HepG2 (cell line): ENCODE data around the gene TUBB4B. TPM values are rescaled to one million over a fixed set of nuclear protein-coding genes. Genes with fewer than 3 reads are reported as not detected.

Experiments used
- MYC ChIP-seq: sonication (generic); formaldehyde crosslinking; IDR thresholded peaks from 2 replicates; pipeline ENCODE4 v1.9.0; 2021; ENCODE audit warnings: missing genetic modification reagents, borderline replicate concordance
- NFRKB ChIP-seq: fragments of 450-650 bp; IDR thresholded peaks from 2 replicates; pipeline ENCODE4 v1.6.1; 2017
- POLR2AphosphoS5 ChIP-seq: IDR thresholded peaks from 2 replicates; pipeline ENCODE4 v1.6.1; 2012; ENCODE audit warnings: low read depth, low read length
- SP140L ChIP-seq: sonication (generic); formaldehyde crosslinking; IDR thresholded peaks from 2 replicates; pipeline ENCODE4 v1.4.0; 2020; ENCODE audit warnings: missing genetic modification reagents, borderline replicate concordance
- ZBED4 ChIP-seq: sonication (generic); formaldehyde crosslinking; IDR thresholded peaks from 2 replicates; pipeline ENCODE4 v1.4.0; 2020; ENCODE audit warnings: missing genetic modification reagents, borderline replicate concordance
- ZBTB14 ChIP-seq: sonication (generic); formaldehyde crosslinking; IDR thresholded peaks from 2 replicates; pipeline ENCODE4 v1.4.0; 2020; ENCODE audit warnings: missing genetic modification reagents
- ZNF550 ChIP-seq: sonication (generic); formaldehyde crosslinking; IDR thresholded peaks from 2 replicates; pipeline ENCODE4 v1.4.0; 2020; ENCODE audit warnings: mild to moderate bottlenecking, missing genetic modification reagents, borderline replicate concordance
- ZNF713 ChIP-seq: sonication (generic); formaldehyde crosslinking; IDR thresholded peaks from 2 replicates; pipeline ENCODE4 v1.4.0; 2020; ENCODE audit warnings: mild to moderate bottlenecking, missing genetic modification reagents
- ZNF737 ChIP-seq: sonication (generic); formaldehyde crosslinking; IDR thresholded peaks from 2 replicates; pipeline ENCODE4 v1.5.0; 2020; ENCODE audit warnings: missing genetic modification reagents, mild to moderate bottlenecking, borderline replicate concordance
- polyA plus RNA-seq, 8 experiments: library from polyadenylated mRNA; depleted of rRNA in 3 of 8; stranded (reverse) in 7 of 8; unstranded in 1 of 8; fragments of >200 nt; fragmentation: Illumina TruSeq in 4 of 8; extraction: Trizol in 4 of 8; gene quantifications; 2 replicates each; pipeline versions ENCODE4 v1.2.1 to v1.2.3, GENCODE V29; 2011 to 2016; ENCODE audit warnings: low read depth in 4 of 8, missing spikeins in 1 of 8, mixed read lengths in 1 of 8; ENCODE audit not compliant: insufficient read depth in 1 of 8
- total RNA-seq, 5 experiments: library from RNA; depleted of rRNA; stranded (reverse); fragments of >200 nt; fragmentation: Illumina TruSeq; extraction: Trizol; gene quantifications; 2 replicates each; pipeline ENCODE4 v1.2.3, GENCODE V29; 2016; ENCODE audit warnings: low read depth in 1 of 5
- TF ChIP-seq, protein P1 (sequence below): IDR thresholded peaks from 2 replicates; pipeline ENCODE4 v1.6.1; 2016; ENCODE audit warnings: low read depth, missing genetic modification reagents, missing compliant biosample characterization
- TF ChIP-seq, protein P2 (sequence below): IDR thresholded peaks from 2 replicates; pipeline ENCODE4 v1.6.1; 2016; ENCODE audit warnings: missing genetic modification reagents, missing compliant biosample characterization
- TF ChIP-seq, protein P3 (sequence below): sonication (generic); formaldehyde crosslinking; IDR thresholded peaks from 2 replicates; pipeline ENCODE4 v1.5.1; 2020; ENCODE audit warnings: mild to moderate bottlenecking, missing genetic modification reagents, borderline replicate concordance

TUBB4B gene
- total and polyA plus RNA-seq, 2 of the 13 experiments (the other 11 are each of a cell fraction or from before 2014, with no cell fraction given), result 182 to 412 TPM

GRCh38 chr9:137254624-137255447, 13.7 kb downstream of the TUBB4B start, which contains the start of gene NELFB (continued):
- TF ChIP-seq, protein P1, sequence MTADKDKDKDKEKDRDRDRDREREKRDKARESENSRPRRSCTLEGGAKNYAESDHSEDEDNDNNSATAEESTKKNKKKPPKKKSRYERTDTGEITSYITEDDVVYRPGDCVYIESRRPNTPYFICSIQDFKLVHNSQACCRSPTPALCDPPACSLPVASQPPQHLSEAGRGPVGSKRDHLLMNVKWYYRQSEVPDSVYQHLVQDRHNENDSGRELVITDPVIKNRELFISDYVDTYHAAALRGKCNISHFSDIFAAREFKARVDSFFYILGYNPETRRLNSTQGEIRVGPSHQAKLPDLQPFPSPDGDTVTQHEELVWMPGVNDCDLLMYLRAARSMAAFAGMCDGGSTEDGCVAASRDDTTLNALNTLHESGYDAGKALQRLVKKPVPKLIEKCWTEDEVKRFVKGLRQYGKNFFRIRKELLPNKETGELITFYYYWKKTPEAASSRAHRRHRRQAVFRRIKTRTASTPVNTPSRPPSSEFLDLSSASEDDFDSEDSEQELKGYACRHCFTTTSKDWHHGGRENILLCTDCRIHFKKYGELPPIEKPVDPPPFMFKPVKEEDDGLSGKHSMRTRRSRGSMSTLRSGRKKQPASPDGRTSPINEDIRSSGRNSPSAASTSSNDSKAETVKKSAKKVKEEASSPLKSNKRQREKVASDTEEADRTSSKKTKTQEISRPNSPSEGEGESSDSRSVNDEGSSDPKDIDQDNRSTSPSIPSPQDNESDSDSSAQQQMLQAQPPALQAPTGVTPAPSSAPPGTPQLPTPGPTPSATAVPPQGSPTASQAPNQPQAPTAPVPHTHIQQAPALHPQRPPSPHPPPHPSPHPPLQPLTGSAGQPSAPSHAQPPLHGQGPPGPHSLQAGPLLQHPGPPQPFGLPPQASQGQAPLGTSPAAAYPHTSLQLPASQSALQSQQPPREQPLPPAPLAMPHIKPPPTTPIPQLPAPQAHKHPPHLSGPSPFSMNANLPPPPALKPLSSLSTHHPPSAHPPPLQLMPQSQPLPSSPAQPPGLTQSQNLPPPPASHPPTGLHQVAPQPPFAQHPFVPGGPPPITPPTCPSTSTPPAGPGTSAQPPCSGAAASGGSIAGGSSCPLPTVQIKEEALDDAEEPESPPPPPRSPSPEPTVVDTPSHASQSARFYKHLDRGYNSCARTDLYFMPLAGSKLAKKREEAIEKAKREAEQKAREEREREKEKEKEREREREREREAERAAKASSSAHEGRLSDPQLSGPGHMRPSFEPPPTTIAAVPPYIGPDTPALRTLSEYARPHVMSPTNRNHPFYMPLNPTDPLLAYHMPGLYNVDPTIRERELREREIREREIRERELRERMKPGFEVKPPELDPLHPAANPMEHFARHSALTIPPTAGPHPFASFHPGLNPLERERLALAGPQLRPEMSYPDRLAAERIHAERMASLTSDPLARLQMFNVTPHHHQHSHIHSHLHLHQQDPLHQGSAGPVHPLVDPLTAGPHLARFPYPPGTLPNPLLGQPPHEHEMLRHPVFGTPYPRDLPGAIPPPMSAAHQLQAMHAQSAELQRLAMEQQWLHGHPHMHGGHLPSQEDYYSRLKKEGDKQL (CRISPR knock-in tag), result no peak
- TF ChIP-seq POLR2AphosphoS5, result peak; percentile 88
- no peak for TF ChIP-seq ZNF737 (CRISPR knock-in tag)
- no peak for TF ChIP-seq SP140L
- TF ChIP-seq, protein P2, sequence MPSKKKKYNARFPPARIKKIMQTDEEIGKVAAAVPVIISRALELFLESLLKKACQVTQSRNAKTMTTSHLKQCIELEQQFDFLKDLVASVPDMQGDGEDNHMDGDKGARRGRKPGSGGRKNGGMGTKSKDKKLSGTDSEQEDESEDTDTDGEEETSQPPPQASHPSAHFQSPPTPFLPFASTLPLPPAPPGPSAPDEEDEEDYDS (CRISPR knock-in tag), result peak; percentile 64; the same call in 1 of the 2 replicates
- peak; percentile 77 for TF ChIP-seq ZBTB14 (CRISPR knock-in tag)
- TF ChIP-seq ZNF550 (CRISPR knock-in tag), result no peak
- TF ChIP-seq MYC (CRISPR knock-in tag), result peak; percentile 35
- TF ChIP-seq ZBED4, result no peak; the same call in 1 of the 2 replicates
- TF ChIP-seq, protein P3, sequence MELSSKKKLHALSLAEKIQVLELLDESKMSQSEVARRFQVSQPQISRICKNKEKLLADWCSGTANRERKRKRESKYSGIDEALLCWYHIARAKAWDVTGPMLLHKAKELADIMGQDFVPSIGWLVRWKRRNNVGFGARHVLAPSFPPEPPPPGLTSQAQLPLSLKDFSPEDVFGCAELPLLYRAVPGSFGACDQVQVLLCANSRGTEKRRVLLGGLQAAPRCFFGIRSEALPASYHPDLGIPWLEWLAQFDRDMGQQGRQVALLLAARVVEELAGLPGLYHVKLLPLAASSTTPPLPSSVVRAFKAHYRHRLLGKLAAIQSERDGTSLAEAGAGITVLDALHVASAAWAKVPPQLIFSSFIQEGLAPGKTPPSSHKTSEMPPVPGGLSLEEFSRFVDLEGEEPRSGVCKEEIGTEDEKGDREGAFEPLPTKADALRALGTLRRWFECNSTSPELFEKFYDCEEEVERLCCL, result no peak
- TF ChIP-seq ZNF713, result peak; percentile 36; the same call in 1 of the 2 replicates
- TF ChIP-seq NFRKB, result no peak
